Astrocyte (in vitro differentiated cells and primary cell): Measurements from ENCODE around the gene REPS1.

Experiments used
- CTCF ChIP-seq: IDR thresholded peaks from 2 replicates; pipeline ENCODE4 v1.5.1; 2011; ENCODE audit warnings: low read depth, mild to moderate bottlenecking, inconsistent platforms, low read length, moderate library complexity; ENCODE audit not compliant: insufficient read depth
- EZH2 ChIP-seq: IDR thresholded peaks from 2 replicates; pipeline ENCODE4 v1.6.1; 2012; ENCODE audit warnings: mild to moderate bottlenecking, low read length, inconsistent platforms; ENCODE audit not compliant: insufficient read depth

- no peak for TF ChIP-seq CTCF
- TF ChIP-seq EZH2, result no peak
Observed at GRCh38 chr6:139019722-139020121, 31.7 kb upstream of the REPS1 start.
